Renal pelvis (tissue), 4 donors: Measurements from ENCODE around the gene GGT6. TPM values are rescaled to one million over a fixed set of nuclear protein-coding genes. Genes with fewer than 3 reads are reported as not detected.

ENCODE experiments used
- DNase-seq: peaks from one replicate; pipeline ENCODE4 v3.0.0-alpha.2; 2013
- polyA plus RNA-seq, 3 donors: library from polyadenylated mRNA; unstranded; fragments of 120-200 nt; gene quantifications; one replicate each; pipeline ENCODE4 v1.2.1, GENCODE V29; 2013; ENCODE audit not compliant: insufficient read length in 3 of 3

GGT6 gene
- polyA plus RNA-seq, 3 donors = 8.2 to 9.5 (median 8.3) TPM

DNA sequence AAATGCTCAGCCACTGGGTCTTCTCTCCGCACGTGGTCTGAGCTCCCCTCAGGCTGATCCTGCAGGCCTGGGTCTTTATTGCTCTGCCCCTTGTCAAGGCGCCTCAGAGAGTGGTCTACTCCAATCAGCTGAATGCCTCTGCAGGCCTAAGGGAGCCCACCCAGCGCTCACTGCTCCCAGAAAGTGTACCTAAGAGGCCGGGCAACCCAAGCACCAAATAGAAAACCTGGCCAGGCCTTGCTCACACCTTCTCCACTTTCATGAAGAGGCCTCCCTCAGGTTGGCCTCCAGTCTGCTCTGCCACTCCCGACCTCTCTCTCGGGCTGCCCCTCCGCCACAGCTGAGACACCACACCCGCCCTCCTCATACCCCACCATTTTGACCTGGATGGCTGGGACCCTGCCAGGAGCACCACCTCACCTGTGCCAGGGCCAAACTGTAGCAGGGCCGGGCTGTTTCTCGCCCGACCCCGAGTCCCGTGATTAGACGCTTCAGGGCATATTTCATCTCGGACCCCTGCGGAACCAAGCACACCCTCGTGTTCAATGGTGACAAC, 5.9 kb downstream of the GGT6 start:
- no peak for DNase-seq

DNA sequence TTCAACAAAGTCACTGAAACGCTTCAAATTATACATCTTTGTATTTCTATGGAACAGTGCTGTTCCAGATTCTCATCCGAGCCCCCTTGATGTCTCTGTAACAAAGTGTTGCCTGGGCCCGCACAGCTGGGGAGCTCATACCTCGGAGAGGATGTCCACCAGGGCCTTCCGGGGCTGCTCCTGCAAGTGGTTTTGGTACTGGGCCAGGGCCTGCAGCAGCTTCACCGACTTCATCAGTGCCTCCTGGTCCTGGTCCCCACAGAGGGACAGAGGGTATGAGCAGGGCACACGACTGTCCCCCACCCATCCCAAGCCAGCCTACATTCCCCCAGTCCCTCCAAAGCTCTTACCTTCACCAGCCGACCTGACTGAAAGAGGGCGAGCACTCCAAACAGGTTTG, 6.7 kb downstream of the GGT6 start:
- no peak for DNase-seq

DNA sequence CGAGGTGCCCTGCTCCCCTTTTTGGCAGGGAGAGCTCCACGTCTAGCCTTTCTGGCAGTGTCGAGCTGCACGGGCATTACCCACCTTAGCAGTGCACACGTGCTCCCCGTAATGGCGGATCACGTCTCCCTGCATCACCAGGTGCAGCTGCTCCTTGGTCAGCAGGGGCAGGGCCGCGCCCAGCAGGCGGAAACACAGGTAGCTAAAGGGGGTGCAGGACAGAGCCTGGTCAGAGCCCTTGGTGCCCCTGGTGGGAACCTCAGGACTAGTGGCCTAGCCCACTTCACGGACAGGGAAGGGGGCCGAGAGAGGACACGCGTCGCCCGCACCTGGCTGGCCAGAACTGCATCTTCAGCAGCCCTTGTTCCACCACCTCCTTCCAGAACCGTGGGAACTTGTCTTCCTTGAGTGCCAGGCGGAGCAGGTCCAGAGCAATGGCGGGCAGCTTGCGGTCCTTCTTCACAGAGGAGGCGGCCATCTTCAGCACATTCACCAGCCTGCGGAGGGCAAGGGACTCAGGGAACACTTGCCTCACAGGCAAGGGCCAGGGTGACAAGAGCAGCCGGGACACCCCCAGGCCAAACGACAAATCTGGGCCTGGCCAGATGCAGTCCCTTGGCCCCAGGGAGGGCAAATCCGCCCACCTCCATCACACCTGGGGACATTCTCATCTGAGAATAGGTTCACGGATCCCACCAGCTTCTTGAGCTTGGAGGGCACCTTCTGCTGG, 8.4 kb downstream of the GGT6 start:
- no peak for DNase-seq

DNA sequence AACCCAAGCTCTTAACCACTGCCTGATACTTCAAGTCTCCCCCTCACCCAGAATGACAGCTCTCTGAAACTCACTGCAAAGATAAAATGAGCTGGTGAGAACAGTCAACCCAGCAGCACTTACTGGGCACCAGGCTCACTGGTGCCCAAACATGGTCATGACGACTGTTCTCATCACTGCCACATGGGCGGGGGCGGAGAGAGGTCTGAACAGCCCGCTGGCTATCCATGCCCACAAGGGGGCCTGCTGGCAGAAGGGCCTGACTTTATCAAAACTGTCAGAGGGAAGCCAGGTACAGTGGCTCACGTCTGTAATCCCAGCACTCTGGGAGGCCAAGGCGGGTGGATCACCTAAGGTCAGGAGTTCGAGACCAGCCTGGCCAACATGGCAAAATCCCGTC, 9.2 kb downstream of the GGT6 start:
- DNase-seq = no peak

DNA sequence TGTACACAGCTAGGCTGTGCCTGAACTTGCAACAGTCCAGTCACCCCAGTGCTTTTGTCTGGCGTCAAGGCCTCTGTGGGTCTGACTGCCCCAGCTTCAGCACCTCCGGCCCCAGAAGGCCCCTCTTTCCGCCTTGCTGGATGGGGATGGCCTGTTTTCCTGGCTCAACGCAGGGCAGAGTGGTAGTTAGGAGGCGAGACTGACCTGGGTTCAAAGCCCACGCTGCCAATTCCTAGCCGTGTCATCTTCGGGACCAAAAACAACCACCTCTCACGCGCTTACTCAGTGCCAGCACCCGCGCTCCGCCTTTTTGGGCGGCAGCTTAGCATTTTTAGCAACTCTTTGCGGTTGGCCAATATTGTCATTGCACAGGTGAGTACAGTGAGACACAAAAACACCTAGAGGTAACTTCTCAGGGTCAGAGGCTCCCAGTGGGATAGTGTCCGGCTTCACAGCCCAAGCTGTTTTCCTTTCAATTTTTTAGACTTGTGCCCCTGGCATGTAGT, 9.8 kb downstream of the GGT6 start:
- DNase-seq = no peak

DNA sequence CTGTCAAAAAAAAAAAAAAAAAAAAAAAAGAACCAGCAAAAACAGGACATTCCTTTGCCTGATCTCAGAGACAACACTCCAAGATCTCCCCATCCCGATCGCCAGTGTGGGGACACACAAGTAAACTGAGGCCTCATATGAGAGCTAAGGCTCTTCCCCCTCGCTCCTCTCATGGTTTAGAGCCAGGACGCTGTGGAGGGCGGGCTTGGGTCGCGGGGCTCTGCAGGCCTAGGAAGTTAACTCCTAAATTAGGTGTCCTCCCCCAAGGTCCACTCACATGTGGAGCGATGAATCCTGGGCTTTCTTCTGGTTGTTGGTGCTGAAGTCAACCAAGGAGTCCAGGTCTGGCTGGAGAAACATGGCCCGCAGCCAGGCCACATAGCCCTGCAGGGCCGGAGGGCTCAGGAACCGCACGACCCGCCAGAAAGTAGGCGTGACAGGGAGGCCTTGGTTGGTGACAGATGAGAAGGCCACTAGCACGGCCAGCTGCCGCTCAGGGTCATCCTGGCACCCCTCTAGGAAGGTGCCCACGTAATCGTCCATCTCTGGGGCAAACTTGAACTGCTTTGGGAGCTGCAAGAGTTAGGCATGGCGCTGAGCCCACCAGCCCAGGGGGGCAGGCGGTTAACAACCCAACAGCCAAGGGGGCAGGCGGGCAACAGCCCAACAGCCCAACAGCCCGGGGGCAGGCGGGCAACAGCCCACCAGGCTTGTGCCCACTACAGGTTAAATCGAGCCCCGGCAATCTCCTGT, 10.4 kb downstream of the GGT6 start:
- DNase-seq = no peak

DNA sequence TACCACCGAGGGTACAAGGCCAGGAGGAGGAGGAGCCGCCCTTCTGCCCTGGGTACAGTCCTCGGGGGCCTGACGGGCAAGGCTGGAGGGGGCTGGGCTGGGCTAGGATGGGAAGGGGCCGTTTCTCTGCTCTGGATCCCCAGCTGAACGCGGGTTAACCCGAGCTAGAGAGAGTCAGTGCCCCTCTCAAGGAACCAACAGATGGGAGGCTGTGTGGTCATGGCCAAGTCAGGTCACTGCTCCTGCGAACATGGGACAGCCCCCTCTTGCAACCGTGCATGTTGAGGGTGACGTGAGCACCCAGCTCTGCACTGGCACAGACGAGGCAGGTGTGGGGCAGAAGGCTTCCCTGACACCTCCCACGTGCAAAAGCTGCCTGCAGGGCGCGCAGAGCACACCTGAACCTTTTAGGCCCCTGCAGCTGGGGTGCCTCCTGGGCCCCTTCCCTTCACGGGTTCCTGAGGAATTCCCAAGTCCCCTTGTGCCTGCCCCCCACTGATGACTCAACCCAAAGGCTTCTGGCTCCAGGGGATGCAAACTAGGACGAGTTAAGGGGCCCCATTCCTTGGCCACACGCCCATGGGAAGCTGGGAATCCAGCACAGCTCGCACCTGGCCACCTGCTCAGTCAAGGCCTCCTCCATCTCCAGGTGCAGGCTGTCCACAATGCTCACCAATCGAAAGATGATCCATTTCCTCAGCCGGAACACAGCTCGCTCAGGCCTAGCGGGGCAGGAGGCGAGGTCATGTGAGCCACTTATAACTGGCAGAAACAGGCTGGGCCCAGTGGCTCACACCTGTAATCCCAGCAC, 11.5 kb downstream of the GGT6 start:
- no peak for DNase-seq

DNA sequence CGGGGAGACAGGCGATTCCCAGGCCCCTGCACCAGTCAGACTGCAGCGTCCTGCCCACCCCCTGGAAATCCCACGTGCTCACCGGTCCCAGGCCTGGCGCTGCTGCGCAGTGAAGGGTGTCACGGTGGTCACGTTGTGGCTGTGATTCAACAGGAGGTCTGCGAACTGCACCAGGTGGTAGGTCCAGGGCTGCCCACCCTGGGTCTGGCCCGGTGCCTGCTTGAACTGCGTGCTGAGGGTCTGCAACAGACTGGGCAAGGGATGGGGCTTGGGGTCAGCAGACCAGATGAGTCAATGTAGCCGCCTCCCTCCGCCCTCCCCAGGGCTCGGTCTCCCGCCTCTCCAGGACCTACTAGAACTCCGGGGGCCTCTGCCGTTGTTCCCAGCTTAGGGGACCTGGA, 12.3 kb downstream of the GGT6 start:
- no peak for DNase-seq

DNA sequence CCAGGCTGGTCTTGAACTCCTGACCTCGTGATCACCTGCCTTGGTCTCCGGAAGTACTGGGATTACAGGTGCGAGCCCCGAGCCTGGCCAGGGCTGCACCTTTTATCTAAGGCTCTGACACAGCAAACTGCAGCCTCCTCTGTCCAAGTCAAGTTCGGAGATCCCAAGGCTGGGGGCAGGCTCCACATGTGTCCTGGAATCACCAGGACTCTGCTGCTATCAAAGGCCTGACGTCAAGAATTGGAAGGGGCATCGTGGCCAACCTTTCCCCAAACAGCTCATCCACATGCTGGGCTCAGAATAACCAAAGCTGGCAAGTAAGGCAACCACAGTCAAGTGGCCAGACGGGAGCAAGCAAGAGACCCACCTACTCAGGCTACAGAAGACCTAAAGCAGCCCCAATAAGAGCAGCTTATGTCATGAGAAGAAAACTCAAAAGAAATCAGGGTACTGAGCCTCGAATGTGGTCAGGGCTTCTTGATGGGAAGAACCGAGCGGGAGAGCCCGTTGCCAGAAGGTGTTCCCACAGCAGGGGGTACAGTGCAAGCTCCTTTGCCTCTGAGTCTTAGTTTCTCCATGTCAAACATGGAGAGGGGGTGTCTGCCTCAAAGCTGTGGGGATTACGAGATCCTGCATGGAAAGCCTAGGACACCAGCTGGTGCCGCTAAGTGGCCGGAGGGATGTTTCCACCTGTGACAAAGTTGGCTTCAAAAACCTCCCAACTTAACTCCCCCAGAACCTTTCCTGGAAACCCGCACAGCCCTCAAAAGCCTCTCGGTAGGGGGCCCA, 13.1 kb downstream of the GGT6 start:
- DNase-seq = no peak

DNA sequence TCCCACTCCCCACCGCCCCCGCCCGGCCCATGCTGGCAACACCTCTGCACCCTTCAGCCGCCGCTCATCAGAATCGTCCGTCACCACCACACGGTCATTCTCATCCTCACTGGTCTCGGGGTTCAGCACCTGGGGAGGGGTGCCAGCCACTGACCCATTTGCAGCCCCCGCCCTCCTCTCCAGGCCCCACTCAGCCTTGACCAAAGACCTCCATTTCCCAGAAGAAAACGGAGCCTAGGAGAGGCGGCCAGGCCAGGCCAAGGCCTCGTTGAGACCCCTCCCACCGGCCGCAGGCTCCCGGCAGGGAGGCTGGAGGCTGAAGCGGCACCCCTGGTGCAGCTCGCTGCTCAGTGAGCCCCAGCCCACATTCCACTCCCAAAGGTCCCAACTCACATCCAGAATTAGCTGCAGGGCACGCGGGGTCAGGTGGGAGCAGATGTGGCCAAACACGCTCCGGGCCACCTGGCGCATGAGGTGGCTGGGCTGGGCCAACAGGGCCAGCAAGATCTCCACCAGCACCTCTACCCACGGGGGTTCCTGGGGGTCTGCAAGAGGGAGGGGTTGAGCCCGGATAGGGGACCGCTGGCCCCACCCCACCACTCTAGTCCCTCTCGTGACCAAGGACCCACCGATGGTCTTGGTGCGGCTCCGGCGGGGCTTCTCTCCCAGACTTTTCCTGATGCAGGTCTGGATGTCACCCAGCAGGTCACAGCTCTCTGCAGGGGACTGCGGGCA, 15.0 kb downstream of the GGT6 start:
- DNase-seq = no peak

DNA sequence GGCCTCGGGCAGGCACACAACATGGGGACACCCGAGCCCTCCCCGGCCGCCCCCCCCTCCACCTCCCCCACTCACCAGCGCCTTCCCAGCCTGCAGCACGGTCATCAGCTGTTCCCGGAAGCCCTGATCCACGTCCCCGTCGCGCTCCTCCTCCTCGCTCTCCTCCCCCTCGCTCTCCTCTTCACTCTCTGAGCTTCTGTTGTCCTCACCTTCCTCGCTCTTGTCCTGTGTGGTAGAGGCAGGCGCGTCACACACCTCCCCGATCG, 15.5 kb downstream of the GGT6 start:
- no peak for DNase-seq

DNA sequence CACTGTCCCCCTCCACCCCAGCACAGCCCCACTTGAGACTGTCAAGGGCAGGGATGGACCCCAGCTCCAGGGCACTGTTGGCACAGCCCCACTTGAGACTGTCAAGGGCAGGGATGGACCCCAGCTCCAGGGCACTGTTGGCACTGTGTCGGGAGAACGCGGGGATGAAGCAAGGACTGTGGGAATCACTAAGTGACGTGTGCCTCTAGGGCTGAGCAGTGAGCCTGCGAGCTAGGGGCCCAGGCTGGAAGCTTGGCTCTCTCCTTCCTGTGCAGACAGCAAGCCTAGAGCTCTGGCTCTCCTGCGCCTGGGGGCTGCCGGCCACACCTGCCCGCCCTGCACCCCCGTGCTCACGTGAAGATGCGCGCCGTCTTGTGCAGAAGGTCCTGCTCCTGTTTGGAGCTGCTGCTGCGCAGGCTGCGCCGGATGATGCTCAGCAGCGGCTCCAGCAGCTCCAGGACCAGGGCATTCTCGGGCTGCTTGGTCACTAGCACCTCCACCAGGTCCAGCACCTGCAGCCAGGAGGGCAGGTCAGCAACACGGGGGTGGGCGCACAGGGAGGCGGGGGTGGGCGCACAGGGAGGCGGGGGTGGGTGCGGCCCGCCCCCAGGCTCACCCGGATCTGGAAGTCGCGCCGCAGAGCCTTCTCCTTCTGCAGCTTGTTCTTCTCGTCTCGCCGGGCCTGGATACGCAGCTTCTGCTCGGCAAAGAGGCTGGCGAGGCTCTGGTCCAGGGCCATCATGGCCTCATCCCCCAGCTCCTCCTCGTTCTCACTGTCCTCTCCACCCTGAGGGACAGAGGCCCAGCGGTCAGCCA, 16.0 kb downstream of the GGT6 start:
- no peak for DNase-seq

DNA sequence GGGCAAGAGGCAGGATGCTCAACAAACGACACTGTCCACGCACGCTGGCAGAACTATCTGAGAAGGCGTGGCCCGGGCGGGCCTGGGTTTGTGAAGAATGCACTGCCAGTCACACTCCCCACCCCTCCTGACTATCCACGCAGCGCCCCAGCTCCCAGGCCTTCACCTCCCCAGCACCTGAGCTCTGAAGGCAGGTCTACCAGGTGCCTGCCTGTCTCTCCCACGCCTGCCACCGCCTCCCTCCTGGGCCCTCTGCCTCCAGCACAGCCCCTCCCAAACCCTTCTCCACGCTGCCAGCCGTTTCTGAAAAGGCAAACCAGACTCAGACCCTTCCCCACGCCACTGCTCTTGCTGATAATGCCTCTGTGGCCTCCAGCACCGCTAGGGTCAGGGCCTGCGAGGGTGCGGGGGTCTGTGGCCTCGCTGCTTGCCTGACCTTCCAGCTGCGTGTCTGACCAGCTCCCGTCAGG, 16.8 kb downstream of the GGT6 start:
- no peak for DNase-seq

DNA sequence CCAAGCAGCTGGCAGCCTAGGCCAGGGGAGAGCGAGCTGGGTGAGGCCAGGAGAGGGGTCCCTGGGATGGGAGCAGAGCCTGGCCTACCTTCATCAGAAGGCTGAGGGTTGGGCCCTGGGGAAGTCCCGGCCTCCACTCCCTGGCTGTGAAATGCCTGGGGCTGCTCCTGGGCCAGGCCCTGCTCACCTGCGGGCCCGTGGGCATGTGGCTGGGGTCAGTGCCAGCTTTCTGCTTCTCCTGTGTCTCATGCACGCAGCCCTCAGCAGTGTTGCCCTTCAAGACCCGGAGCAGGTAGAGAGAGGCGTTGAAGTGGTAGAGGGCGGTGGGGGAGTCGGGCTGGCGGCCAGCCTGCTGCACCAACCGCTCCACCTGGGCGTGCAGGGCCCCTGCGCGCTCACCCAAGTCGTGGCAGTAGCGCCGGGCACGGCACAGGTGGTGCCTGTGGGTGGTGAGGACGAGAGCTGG, 17.6 kb downstream of the GGT6 start:
- DNase-seq = no peak

DNA sequence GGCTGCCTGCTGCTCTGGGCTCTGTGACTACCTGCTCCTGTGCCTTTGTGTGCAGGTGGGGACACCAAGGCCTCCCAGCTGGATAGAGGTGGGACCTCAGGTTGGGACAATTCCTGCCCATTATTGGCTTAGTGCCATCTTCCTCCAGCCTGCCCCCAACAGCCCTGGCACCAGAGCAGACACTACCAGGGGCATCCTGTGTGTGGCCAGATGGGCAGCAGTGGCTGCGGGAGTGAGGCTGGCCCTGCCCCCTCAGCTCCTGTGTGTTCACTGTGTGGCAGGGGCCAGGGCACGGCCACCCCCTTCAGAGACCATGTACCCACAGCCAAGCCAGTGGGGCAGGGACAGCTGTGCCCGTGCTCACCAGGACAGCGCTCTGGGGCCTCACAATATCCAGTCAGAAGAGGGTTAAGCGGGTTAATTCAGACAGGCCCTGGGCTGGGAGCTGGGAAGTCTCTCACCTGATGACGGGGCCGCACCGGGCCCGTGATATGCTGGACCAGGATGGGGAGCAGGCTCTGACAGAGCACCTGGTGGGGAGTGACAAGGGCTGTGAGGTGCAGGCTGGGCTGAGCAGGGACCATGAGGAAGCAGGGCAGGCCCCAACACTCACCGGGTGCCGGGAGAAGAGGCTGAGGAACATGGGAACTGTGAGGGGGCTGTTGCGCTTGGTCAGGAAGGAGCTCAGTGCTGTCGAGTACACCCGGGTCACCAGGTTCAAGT, 18.2 kb downstream of the GGT6 start:
- no peak for DNase-seq

DNA sequence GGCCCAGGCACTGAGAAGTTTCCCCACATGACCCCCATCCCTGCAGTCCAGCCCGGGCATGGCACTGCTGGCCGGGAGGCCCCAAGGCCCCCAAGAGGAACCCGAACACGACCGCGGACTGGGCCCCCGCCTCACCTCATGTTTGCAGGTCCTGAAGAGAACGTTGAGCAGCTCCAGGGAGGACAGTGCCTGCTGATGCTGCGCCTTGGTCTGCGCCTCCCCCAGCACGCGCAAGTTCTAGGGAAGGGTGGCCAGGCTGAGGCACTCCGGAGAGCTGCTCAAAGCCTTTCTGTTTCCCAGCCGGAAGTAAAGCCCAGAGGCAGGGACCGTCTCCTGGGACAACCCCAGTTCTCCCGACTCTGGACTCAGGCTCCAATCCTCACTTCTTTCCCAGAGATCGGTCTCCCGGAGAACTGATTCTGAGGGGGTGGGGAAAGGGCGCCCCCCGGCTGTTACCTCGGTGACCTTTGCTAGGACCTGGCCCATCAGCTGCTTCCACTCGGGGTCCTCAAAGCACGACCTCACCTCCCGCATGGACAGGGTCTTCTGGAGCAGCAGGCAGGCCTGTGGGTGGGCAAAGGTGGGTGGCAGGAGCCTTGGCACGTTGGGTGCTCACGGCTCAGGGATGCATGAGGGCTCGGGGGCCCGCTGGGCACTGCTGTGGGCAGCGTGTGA, 18.9 kb downstream of the GGT6 start:
- DNase-seq = no peak

DNA sequence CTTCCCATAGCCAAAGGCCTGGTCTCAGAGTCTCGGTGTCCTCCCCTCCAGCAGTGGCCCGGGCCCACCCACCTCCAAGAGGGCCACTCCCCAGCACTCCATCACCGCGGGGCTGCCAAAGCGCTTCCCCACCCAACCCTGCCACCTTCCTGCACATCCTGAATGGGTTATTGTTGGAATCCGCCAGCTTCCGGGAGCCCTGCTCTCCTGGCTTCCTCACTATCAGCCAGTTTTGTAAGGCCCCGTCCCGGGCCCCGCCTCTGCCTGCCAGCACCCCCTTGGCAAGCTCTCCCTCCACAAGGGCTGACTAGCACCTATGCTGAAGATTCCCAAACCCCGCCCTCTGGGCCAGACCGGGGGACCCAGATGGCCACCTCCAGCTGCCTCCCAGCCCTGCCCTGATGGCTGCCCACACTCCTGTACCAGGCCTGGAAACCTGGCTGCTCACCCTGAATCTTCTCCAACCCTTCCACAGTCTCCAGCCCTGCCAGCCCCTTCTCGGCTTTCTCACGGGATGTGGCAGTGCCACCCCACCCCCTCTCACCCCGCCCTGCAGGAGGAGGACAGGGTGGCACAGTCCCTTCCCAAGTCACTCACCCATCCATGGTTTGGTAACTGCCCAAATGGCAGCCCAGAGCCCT, 19.6 kb downstream of the GGT6 start:
- DNase-seq = no peak

DNA sequence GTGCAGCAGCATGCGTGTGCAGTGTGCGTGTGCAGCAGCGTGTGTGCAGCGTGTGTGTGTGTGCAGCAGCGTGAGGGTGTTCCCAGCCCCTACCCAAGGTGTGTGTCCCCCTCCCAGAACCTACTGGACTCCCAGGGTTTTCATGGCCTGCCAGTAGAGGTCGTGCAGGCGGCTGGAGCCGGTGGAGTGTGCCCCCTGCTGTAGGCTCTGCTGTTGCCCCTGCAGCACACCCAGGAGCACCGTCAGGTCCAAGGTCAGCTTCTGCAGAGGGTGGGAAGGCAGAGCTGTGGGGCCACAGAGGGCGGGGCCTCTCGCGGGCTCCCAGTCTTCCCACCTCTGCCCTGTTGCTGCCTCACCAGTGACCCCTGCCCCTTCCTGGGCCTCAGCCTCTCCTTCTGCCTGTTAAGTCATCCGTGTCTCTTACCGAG, 20.1 kb downstream of the GGT6 start:
- no peak for DNase-seq
